Stimulated activated CD4-positive, alpha-beta T cell treated with anti-CD3 and anti-CD28 coated beads, Interleukin-1b, Interleukin-23, amount 100 ng/mL, for 24 hours (primary cell): ENCODE data around the gene CORO2B.

Experiments
- DNase-seq, 4 experiments: peaks; one replicate each; pipeline ENCODE4 v3.0.0-alpha.2; 2020; ENCODE audit warnings: low read depth in 4 of 4, low spot score in 1 of 4

CORO2B gene

DNA sequence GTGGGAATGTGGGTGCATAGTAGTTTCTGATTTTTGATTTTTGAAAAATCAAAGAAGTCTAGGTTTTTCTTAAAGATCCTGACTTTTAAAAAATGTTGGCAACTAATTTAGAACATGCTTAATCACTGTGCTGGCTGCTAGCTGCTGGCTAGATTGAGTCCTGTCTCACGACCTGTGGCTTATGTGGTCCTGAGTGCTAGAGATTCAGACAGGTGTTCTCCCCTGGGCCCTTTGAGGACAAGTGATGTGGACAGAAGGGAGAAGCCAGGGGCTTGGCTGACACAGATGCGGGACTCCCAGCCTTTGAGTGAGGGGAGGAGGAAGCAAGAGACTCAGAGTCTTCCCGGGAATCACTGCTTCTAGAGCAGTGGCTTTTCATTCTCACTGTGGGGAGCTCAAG, 47.5 kb downstream of the CORO2B start:
- DNase-seq: no peak

DNA sequence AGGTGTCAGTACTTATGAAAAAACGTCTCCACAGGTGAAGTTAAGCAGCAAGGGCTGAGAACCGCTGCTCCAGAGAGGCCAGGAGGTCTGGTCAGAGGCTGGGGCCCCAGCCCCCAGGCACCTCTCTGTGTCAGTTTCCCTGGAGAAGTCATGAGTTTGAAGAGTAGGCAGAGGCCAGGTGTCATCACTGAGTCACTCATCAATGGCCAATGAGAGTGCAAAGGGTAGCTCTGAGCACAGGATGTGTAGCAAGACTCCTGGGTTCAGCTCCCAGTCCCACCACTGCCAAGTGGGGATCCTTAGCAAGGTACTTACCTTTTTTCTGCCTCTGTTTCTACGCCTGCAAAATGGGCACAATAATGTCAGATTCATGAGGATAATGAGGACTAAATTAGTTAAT, 47.9 kb downstream of the CORO2B start:
- DNase-seq: no peak

DNA sequence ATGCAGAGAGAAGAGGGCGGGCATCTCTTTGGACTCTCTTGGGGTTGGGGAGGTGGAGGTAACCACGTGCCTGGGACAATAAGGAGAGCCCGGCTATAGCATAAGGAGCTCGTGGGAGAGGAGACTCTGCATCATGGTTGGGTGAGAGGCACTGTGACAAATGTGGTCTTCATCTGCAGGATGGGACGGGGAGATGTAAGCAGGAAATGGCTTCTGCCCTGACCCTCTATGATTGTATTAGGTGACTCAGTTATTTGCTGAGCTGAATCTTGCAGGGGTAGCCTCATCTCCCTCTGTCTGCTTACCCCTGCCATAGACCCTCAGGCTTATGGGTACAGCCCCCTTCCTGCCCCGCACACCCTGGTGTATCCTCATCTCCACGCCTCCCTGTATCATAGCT, 48.7 kb downstream of the CORO2B start:
- no peak for DNase-seq

DNA sequence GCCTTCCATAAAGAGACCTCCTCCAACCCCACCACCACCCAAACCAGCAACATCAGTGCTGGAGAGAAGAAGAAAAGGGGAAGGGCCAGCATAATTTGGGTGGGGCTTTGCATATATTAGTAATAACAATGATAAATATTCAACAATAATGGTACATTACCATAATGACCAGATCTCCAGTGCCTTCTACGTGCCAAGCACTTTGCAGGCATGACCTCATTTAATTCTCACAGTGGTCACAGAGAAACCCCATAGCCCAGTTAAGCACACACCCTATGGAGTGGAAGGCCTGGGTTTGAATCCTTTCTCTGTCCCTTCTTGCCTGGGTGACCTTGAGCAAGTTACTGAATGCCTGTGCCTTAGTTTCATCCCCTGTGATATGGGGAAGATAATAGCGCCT, 49.2 kb downstream of the CORO2B start:
- no peak for DNase-seq

DNA sequence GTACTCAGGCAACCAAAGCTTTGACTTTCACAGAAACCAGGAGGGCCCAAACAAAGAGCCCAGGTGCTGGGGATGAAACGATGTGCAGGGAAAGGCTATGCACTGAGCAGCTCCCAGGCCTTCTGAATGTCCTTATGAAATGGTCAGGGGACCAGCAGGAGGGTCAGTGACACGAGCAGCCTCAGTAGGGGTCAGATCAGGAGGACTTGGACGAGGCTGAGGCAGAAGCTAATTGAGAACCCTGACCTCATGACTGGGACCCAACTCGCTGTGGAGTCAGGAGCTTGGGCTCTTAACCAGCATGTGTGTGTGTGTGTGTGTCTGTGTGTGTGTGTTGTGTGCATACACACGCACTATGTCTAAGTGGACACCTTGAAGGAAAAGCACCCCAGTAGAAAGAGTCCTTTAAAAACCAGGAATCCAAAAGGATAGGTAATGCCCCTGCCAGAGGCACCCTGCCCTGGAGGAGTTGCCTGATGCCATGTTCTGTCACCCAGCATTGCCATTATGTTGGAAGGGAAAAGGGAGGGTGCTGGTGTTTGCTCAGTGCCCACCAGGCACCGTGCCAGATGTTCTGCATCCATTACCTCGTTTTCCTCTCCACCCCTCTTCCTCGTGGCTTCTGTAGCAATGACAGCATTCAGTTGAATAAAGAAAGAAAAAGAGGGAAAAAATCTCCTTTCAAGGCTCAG, 50.9 kb downstream of the CORO2B start:
- no peak for DNase-seq

DNA sequence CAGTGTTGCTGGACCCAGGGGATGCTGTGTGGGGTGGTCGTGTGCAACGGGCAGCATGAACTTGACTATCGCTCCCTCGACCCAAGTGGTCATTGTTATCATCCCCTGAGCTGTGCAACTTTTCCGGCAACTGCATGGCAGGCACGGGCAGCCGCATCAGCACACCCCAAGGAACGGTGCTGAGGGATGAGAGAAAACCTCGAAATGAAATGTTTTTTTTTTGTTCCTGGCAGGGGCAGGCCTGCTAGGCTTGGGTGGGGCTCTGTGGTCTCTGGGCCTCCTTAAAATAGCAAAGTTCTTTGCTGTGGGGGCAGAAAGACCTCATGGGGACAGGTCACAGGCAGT, 51.4 kb downstream of the CORO2B start:
- no peak for DNase-seq

DNA sequence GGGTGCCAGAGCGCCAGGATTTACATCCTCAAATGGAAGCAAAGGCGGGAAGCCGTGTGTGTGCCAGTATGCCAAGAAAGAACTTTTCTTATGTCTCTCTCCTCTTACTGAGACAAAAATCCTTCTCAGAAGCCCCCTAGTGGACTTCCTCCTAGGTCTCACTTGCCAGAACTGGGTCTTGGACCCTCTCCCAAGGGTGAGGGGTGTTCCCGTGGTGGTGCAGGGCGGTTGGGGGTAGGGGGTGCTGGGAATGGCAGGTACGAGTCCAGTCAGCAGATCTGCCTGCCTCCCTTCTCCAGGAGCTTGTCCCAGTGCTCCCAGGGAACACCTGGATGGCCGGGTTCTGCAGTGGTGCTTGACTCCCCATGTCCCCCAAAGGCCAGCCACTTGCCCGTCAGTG, 52.0 kb downstream of the CORO2B start:
- DNase-seq: no peak

DNA sequence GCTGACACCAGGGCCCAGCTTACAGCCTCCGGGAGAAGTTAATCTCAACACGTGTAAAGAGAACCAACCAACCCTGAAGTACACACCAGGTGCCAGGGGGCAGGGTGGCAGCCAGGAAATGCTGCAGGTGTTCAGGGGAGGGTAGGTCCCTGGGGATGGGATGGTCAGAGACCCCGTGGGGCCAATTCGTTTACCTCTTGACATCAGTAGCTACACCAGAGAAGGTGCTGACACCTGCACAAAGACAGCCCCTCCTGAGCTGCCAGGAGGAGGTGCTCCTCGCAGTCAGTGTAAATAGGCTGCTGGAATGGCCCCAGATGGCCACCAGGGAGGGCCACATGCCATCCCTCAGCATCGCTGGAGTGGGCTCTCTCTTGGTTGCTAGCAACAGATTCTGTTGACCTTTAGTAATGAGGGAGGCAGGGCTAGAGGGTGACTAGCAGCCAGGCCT, 52.8 kb downstream of the CORO2B start:
- no peak for DNase-seq

DNA sequence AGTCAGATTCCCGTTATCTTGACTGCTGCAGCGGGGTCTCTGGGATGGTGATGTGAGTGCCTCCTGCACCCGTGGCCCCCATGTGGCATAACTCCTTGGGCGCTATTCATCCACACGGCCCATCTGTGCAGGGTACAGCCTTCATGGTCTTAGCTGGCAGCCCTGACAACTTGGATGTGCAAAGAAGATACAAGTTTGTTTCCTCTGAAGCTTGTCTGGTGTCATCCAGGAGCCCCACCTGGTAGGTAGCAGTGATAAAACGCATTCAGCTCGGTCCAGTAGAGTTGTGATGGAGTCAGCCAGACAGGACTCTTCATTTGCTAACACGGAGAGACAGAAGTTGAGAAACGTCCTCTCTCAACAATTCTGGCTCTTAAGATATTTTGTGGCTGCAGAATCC, 53.3 kb downstream of the CORO2B start:
- no peak for DNase-seq

DNA sequence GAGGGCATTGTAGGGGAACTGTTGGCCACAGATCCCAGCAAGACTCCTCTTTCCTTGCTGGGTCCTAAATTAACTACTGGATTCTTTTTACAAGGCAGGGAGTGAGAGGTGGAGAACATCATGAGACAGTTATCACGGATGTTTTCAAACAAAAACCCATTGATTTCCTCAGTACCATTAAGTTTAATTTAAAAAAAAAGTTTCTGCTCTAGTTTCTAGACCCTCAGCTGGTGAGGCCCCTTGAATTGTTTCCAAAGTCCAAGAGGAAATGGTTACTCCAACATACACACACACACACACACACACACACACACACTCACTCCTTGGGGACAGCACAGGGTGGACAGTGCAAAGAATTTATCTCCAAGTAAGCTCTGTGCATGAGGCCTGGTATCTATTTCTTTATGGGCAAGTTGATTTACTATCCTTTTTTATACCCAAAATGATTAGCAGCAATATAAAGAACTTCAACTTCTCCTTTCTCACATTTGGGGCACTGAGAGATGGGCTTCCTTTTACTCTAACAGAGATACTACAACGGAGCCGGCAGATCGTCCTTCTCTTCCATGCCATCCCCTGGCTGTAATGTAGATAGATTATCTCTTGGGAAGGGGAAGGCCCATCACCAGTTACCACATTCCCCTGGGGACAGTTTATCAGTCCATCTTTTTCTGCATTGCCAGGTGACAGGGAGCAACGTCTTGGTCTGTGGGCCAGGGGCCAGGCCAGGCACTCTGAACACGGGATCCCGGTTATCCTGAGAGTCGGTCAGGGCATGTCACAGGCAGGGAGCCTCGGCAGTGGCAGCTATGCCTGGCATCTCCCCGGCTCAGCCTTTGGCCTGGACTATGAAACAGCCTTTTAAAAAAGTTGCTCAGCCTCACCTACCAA, 54.7 kb downstream of the CORO2B start:
- DNase-seq: no peak

DNA sequence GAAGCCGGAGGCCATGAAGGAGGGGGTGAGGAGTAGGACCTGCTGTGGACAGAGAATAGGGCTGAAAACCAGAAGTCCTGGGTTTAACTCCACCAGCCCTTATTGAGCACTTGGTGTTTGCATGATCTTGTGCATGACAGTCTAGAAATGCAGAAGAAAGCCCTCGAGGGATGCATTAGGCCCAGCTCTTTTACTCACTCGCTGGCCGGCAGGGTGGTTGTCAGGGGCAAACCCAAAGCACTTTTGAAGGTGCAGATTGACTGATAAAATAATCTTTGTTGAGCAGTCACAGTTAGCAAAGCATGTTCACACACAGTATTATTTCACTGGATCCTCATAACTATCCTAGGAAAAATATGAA, 55.3 kb downstream of the CORO2B start:
- DNase-seq: no peak

DNA sequence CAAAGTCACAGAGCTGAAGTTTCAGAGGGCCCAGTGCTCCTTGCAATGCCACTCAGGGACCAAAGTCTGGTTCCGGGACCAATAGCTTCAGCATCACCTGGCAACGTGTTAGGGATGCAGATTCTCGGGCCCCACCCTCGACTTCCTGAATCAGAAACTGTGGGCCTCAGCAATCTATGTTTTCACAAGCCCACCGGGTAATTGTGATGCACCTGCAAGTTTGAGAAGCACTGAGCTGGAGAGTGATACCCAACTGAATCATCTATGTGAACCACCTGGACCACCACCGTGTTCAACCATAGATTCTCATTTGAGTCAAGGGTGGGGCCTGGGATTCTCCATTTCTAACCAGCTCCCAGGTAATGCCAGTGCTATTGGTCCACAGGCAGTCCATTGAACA, 55.7 kb downstream of the CORO2B start:
- DNase-seq: no peak

DNA sequence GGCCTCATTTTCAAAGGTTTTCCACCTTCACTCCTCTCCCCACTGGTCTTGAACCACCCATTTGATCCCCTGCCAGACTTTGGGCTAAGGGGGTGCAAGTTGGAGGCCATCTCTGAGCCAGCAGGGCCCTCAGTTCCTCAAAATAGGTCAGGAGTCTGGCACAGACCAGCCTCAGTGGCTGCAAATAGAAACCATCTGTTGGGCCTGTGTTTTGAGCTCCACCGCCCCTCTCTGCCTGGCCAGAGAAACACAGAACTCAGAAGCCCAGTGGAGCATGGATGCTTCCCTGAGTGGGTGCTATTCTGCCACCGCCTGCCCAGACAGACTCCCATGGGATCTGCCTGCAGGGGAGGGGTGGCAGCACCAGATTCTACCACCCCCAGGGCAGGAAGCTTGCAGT, 56.3 kb downstream of the CORO2B start:
- no peak for DNase-seq

DNA sequence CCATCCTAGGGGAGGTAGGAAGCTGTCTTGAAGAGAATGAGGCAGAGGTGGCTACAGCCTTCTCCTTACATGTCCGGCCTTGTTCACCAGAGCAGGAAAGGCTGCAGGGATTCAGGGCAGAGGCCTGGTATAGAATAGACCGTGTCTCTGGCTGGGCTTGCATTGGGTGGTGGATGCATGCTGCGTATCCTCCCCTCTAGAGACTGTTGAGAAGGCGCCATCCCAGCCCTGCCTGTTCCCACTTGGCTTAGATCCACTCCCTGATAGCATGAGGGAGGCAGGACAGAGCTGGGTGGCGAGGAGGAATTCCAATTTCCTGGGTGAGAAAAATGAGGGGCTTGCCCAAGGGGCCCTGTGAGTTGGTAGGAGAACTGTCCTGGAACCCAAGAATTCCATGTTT, 57.5 kb downstream of the CORO2B start:
- DNase-seq: no peak

DNA sequence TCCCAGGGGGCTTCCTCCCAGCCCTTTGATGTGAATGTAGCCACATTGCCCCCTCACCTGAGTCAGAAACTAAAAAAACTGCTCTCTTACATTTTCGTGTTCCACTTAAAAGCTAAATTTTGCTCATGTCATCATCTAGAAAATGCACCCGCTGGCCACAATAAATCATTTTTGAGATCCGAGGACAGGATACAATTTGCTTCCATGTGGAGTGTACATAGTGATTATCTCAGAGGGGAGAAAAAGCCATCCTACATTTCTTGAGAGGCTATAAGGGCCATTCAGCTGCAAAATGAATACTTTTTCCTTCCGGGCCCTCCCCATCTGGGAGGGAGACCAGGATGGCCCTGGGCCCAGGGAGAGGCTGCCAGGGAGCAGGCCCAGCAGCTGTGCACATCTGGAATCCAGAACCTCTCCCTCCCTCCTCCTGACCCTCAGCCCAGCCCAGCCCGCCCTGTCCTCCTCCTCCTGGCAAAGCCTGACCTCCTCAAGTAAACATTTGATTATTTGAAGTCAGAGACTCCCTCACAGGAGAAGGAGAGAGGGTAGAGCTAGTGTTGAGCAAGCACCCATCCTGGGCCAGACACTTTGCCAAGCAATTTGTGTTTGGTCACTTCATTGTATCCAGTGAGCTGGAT, 59.1 kb downstream of the CORO2B start:
- no peak for DNase-seq

DNA sequence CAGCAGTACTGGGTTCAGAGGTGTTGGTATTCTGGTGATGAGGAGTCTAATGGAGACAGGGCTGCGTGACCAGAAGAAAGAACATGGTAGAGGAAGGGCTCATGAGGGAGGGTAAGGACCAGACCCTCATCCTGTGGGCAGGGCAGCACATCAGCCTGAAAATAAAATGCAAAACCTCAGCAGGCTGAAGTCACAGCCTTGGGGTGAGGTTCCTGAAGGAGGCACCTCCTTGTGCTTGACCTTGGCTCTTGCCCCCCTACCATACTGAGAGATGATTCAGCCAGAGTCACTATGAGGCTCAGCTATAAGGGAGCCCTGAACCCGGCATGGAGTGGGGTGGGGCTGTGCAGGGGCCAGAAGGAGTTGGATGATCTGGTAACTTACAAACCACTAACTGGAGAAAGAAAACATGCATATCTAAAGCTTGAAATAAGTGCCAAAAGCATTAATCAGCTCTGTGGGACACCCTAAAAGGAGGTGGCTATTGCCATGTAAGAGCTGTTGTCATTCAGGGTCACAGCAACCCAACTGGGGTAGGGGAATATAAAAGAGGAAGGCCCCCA, 60.2 kb downstream of the CORO2B start:
- DNase-seq: no peak

DNA sequence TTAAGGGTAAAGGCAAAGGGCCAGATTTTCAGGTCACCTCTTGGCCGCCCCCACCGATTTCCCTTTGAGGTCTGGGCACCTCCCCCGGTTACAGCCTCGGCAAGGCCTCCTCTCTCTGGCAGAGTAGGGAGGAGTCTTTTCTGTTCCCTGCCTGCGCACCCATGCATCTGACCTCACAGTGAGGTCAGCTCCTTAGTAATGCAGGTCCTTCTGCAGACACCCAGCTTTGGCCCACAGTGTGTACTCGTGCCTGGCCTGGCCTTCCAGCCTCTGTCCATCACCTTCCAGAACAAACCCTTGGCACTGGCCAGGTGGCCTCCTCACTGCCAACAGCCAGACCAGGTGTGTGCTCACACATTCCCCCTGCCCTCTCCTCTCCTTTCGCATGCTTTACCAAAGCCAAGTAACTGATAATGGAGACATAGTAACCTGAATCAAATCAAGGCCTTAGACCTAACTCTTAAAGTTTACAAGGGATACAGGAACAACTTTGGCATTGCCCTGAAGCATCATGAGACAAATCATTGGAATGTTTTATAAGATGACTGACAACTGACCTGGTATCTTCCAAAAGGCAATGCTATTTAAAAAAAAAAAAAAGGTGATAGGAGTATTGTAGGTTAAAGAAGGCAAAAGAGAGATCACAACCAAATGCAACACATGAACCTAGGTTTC, 61.3 kb downstream of the CORO2B start:
- DNase-seq: no peak

DNA sequence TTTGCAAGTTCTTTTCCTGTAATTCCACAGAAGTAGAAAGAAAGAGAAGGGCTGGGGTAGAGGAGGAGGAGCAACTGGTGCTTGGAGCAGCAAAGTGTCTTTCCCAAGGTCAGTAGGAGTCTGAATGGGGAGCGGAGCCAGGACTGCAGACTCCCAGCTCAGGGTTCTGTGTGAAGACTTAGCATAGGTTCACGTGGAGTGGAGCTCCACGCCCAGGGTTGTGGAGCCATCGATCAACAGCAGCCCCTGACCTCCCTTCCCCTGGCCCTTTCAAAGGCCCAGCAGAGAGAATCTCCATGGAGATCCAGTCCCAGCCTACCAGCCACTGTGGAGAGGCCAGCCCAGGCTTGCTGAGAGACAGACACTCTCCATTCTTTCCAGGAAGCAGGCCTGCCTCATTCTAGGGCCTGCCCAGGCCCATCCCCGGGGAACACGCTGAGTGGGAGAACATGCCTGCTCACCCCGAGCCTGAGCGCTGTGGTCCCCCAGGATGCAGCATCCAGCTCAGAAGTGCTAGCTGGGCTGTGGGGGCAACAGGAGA, 62.1 kb downstream of the CORO2B start:
- no peak for DNase-seq

DNA sequence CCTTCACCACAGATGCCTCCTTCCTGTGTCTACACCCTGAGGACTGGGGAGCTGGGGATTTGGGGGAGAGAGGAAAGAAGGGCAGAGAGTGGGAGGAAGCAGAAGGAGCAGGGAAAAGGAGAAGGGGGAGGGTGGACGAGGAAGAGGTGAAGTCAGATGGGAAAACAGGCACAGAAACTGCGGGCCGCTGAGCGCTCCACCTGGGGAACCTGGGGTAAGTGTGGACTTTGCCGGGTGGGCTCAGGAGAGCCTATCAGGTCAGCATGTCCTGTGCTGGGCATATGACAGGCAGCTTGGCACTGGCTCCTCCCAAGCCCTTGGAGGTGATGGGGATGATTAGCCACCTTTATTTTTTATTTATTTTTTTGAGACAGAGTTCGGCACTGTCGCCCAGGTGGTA, 62.6 kb downstream of the CORO2B start:
- DNase-seq: no peak

DNA sequence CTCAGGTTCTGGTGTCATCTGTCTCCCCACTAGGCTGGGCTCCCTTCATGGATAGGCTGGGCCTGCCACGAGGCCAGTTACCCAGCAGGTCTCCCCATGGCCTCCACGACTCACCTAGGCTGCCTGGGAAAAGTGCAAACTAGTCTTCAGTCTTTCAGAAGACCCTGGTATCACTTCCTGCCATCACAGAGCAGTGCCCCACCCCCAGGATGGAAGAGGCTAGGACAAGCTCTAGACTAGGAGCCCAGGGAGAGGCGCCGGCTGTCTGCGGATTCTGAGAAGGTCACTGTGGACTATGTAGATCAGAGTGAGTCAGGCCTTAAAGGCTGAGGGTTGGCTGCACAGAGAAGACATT, 63.7 kb downstream of the CORO2B start:
- no peak for DNase-seq

DNA sequence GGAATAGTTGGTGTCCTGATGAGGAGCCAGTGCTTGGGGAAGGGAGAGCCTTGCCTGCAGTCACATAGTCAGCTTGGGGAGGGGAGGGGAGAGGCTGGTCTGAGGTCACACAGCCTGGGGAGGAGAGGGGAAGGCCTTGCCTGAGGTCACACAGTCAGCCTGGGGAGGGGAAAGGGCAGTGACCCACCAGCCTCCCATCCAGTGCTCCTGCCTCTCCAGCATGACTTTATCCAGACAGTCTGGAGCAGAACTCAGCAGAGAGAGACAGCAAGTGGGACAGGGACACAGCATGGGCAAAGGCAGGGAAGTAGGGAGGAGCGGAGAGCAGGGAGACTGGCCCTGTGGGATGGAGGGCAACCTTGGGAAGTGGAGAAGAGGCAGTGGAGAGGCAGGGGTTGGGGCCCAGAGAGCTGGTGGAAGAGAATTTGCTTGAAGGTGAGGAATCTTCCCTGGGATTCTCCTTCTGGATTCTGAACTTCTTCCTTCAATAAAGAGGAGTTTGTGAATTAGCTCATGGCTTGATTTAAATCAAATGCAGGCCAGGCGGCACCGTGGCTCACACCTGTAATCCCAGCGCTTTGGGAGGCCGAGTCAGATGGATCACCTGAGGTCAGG, 64.5 kb downstream of the CORO2B start:
- DNase-seq: no peak
